HG02884 (cell line): ENCODE results near the gene ZNF695.
"Not testable (repeated sequence)": the region's sequence is repeated elsewhere in the genome, so short reads cannot be mapped to it uniquely, and the experiment has no call there.

ENCODE experiments used
- ATAC-seq: cut with Tn5 transposase; IDR thresholded peaks from one replicate; pipeline ENCODE4 v1.9.1; 2021; ENCODE audit warnings: mild to moderate bottlenecking, moderate library complexity; ENCODE audit not compliant: unreplicated experiment

ZNF695 gene

GRCh38 chr1:247007511-247008405 lies at the start of gene ZNF695:
ZNF695 (minus strand) TSS chr1:247008057; CDS start chr1:247007908, 149 bp downstream.
- peak; percentile 98 for ATAC-seq

- ATAC-seq, result no peak
Observed at GRCh38 chr1:247056071-247056470, 48.2 kb upstream of the ZNF695 start.

GRCh38 chr1:247054992-247055415 lies 47.1 kb upstream of the ZNF695 start:
- no peak for ATAC-seq

GRCh38 chr1:247047702-247048101 lies 39.8 kb upstream of the ZNF695 start:
- ATAC-seq, result no peak

- no peak for ATAC-seq
Observed at GRCh38 chr1:247047260-247047659, 39.4 kb upstream of the ZNF695 start.

- no peak for ATAC-seq
Observed at GRCh38 chr1:247043406-247043805, 35.5 kb upstream of the ZNF695 start.

- no peak for ATAC-seq
Observed at GRCh38 chr1:247037511-247038320, 29.9 kb upstream of the ZNF695 start.

- not testable (repeated sequence) for ATAC-seq
Observed at GRCh38 chr1:247032306-247032705, 24.4 kb upstream of the ZNF695 start.

- not testable (repeated sequence) for ATAC-seq
Observed at GRCh38 chr1:247024658-247025057, 16.8 kb upstream of the ZNF695 start.

- ATAC-seq, result no peak
Observed at GRCh38 chr1:247013391-247013790, 5.5 kb upstream of the ZNF695 start.

GRCh38 chr1:247008406-247008799 lies 546 bp upstream of the ZNF695 start:
- no peak for ATAC-seq

GRCh38 chr1:247004081-247004480 lies 3.8 kb downstream of the ZNF695 start:
- ATAC-seq, result not testable (repeated sequence)

- ATAC-seq, result no peak
Observed at GRCh38 chr1:246989901-246990300, 18.0 kb downstream of the ZNF695 start.

GRCh38 chr1:246988316-246988715 lies 19.5 kb downstream of the ZNF695 start:
- ATAC-seq, result no peak

- ATAC-seq, result no peak
Observed at GRCh38 chr1:246987083-246987690, 20.7 kb downstream of the ZNF695 start.

- no peak for ATAC-seq
Observed at GRCh38 chr1:246978785-246979184, 29.1 kb downstream of the ZNF695 start.

- no peak for ATAC-seq
Observed at GRCh38 chr1:246978281-246978680, 29.6 kb downstream of the ZNF695 start.

- no peak for ATAC-seq
Observed at GRCh38 chr1:246971969-246972368, 35.9 kb downstream of the ZNF695 start.

- no peak for ATAC-seq
Observed at GRCh38 chr1:246971090-246971721, 36.7 kb downstream of the ZNF695 start.

- no peak for ATAC-seq
Observed at GRCh38 chr1:246969621-246970020, 38.2 kb downstream of the ZNF695 start.

- ATAC-seq, result no peak
Observed at GRCh38 chr1:246966502-246966901, 41.4 kb downstream of the ZNF695 start.
